ENCODE results near the gene EXOC3. TPM values are rescaled to one million over a fixed set of nuclear protein-coding genes. Genes with fewer than 3 reads are reported as not detected.

EXOC3 gene
- total and polyA plus RNA-seq, 2 of the 8 experiments (the other 6 are each of a cell fraction or from before 2014, with no cell fraction given), result 14.4 to 30.0 TPM

DNA sequence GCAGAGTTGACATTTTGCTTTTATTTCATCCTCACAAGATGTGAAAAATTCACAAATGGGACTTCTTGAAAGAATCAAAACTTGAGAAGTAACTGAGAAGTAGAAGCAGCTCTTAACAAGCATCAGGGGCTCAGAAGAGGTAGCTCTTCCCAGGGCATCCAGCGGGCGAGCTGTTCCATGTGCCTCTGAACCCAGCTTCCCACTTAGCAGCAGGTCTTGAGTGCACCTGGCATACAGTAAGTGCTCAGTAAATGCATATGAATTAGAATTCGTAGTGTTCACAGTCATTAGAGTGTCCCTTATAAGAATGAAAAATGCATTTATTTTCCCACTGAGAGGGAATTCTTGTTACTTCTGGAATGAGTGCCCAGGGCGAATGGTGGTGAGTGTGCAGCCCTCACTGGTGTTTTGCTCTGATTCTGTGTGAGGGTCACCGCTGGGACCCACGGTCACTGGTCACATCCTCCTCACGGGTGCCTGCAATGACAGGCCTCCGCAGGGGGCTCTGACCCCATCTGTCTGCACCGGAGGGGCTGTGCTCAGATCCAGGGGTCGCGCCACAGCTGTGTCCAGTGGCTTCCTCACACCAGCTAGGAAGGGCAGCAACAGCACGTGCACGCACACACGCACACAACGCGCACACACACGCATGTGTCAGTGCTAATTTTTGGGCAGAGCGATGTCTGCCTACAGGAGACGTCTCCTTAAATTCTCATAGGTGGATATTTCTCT, 26.9 kb downstream of the EXOC3 start (continued):
- TF ChIP-seq RXRA (IDR thresholded peaks at IDR 0.05; ENCODE audit: insufficient read depth, low read depth, low read length), result no peak
- no peak for TF ChIP-seq EZH2 (IDR thresholded peaks at IDR 0.05; ENCODE audit: low read depth, low read length, severe bottlenecking)
- TF ChIP-seq, protein P1, sequence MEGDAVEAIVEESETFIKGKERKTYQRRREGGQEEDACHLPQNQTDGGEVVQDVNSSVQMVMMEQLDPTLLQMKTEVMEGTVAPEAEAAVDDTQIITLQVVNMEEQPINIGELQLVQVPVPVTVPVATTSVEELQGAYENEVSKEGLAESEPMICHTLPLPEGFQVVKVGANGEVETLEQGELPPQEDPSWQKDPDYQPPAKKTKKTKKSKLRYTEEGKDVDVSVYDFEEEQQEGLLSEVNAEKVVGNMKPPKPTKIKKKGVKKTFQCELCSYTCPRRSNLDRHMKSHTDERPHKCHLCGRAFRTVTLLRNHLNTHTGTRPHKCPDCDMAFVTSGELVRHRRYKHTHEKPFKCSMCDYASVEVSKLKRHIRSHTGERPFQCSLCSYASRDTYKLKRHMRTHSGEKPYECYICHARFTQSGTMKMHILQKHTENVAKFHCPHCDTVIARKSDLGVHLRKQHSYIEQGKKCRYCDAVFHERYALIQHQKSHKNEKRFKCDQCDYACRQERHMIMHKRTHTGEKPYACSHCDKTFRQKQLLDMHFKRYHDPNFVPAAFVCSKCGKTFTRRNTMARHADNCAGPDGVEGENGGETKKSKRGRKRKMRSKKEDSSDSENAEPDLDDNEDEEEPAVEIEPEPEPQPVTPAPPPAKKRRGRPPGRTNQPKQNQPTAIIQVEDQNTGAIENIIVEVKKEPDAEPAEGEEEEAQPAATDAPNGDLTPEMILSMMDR (IDR thresholded peaks at IDR 0.05; ENCODE audit: control extremely low read depth in 1 of 3, insufficient read depth in 1 of 3, low read depth in 1 of 3, low read length in 3 of 3), result no peak
- TF ChIP-seq TBP (IDR thresholded peaks at IDR 0.05; ENCODE audit: low read depth, low read length), result no peak
- no peak for TF ChIP-seq CBX5 (IDR thresholded peaks at IDR 0.05; ENCODE audit: low read depth, low read length)
- no peak for TF ChIP-seq SP2 (IDR thresholded peaks at IDR 0.05; ENCODE audit: low read length)
- TF ChIP-seq SIRT6 (IDR thresholded peaks at IDR 0.05; ENCODE audit: low read length), result no peak
